Cardiac septum (tissue), 1 donor: Measurements from ENCODE around the gene DIP2C. TPM values are rescaled to one million over a fixed set of nuclear protein-coding genes. Genes with fewer than 3 reads are reported as not detected.
A peak's percentile ranks its signal among the peaks of the same experiment; 100 is the strongest.
"Not testable (repeated sequence)": the region's sequence is repeated elsewhere in the genome, so short reads cannot be mapped to it uniquely, and the experiment has no call there.

Source experiments
- DNase-seq: peaks from one replicate; pipeline ENCODE4 v3.0.0-alpha.2; 2020; ENCODE audit warnings: low spot score
- intact Hi-C: fragments of 100-400 bp; cut with DNase I; formaldehyde crosslinking; loops from one replicate; pipeline ENCODE4 v1.14.0; 2022
- total RNA-seq: library from RNA; stranded (reverse); fragmentation: NEBNext Ultra II Directional; extraction: Animal tissue kit (Norgen Biotek cat#: 25700); gene quantifications from one replicate; pipeline ENCODE4 v1.2.1, GENCODE V29; 2021
- donor health status: DM: no; HTN: no; CAD: no.

Gene DIP2C
- total RNA-seq, 1 donor from 2014 or later, result 28.8 TPM

DNA sequence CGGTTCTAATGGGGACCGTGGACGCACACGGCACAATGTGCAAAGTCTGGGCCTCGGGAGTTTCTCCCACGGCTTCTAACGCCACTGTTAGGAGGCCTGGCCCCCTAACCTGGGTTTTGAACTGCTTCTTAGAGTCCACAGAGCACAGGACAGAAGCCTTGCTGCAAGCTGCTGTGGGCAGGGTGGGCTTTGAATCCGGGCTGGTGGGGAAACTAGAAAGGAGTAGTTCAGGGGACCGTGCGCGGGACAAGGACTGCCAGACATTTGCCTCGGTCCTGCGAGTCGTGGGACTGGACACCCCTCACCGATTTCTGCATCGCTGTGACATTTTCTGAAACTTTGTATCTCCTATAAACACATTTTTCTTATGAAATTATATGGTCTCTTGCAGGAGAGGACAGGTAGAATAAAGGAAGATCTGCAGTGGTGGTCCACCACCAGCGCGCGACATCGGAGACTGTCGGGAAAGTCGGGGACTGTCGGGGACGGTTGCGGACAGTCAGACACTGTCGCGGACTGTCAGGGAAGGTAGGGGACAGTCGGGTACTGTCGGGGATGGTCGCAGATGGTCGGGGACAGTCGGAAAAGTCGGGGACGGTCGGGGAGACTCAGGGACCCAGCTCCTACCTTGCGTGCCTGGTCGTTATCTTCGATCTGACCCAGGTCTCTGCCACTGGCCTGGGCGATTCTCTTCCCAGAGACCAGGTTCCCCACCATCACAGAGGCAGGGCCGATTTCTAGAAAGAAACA lies 332.1 kb downstream of the DIP2C start:
- intact Hi-C loops, result no loop called here
- no peak for DNase-seq

DNA sequence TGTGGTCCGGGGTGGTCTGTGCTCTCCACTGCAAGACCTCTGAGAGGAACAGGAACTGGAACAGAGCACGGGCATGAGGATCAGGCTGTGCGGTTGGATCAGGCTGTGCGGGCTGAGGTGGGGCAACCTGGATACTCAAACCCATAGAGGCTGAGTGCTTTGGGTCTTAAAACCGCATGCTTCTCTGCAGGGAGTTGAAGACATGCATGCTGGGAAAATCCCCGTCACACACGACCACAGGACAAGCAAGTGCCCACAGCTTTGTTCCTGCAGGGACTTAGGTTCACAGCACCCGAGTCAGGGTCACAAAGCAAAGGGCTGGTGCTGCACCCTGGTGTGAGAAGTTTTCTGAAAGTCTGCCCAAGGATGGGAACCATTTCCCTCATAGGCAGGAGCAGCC lies 333.0 kb downstream of the DIP2C start:
- DNase-seq, result peak; percentile 49
- intact Hi-C loops, result no loop called here

DNA sequence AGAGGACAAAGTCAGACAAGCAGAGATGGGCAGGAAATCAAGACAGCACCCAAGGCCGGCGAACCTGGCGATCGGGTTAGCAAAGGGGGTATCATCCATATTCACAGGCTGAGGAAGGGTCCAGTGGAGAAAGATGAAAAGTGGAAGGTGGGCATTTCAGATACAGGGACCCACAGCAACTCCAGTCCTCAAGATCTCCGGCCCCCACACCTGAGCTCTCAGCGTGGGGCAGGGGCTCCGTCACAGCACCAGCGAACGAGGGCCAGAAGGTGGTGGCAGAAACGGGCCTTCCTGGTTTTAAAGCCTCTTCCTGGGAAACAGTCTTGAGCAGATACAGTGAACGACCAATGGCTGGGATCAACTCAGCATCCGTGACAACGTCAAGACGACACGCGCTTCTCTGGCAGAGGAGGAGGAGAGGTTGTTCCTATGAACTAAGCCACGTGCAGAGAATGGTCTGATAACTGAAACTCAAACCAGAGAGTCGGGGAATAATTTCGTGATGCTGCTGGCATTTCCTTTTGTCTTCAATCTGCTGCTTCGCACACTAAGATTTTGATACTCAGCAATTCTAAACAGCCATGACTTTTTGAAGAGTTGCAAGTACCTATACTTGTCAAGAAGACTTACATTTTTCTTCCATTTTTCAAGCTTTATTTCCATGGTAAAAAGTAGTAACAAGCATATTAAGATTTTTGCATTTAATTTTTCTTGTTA lies 334.4 kb downstream of the DIP2C start:
- intact Hi-C loops, result no loop called here

DNA sequence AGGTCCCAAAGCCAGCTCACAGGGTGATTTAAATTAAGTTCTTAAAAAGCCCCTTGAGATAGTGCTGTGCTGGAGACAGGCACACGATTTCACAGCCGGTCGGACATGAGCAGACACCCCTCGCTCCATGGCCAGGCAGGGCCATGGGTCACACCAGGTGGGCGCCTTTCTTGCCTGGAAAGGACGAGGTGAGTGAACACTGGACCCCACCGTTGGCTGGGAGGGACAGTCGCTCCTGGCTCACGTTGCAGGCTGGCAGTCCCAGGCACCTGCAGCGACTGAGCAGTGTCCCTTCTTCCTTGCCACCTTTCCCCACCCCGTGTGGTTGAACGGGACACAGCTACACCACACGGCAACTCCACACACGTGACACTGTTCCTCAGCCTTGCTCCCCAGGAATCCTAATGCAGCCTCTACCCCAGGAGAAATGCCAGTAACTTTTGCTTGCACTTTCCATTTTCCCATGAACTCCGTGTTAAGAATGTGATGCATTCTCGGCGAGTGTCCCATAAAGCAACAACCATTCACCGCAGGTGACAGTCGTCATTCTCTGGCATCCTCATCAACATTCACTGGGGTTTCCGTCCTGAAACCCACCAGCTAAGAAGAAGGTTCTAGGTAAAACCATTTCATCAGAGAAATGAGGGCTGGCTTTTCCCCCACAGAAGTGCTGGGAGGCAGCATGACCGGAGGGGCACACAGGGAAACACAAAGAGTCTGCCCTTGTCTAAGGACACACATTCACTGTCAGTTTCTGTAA lies 336.8 kb downstream of the DIP2C start:
- intact Hi-C loops, result no loop called here
- peak; percentile 29 for DNase-seq

More for the DNA sequence above, 334.4 kb downstream of the DIP2C start:
- DNase-seq, result peak; percentile 35

DNA sequence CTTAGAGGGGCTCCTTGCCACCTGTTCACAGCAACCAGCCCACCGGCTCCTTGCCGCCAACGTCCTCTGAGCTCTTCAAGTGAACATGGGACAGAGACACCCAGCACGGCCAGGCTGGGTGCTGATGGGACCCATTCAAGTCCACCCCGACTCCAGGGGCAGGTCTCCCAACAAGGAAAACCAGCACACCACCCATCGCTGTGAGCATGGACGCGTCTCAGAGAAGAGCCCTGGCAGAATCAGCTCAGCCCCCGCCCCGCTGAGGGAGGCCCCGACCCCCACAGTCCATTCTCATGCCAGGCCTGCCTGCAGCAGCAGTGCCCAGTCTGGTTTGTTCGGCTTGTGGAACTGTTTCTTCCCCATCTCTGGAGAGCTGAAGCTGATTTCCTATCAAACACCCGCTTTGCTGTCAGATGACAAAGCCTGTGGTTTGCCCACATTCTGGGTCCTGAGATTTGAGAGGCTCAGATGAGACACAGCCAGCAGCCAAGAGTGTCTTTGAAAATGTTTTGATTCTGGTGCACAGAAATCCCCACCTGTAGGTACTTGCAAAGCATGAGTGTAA lies 337.6 kb downstream of the DIP2C start:
- DNase-seq, result peak; percentile 60
- intact Hi-C loops, result no loop called here

DNA sequence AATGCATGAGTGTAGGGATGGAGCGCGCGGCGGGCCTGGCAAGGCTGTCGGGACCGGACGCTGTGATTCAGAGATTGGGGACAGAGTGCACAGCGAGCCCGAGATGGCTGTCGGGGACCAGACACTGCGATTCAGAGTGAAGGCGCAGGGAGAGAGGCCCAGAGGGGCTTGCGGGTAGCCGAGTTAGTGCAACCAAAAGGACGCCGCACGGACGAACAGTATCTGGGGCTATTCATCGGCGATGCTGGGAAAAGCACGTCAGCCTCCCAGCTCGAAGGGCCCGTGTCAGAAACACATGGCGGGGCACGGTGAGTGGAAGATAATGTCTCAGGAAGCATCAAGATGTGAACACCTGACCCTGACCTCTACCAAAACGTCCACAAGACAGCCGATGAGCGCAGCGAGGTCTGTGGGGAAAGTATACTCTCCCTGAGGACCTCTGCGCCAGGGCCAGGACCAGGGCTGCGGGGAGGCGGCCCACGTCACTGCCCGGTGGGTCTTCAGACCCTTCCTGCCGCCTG lies 338.4 kb downstream of the DIP2C start:
- intact Hi-C loops, result no loop called here
- DNase-seq, result peak; percentile 46

DNA sequence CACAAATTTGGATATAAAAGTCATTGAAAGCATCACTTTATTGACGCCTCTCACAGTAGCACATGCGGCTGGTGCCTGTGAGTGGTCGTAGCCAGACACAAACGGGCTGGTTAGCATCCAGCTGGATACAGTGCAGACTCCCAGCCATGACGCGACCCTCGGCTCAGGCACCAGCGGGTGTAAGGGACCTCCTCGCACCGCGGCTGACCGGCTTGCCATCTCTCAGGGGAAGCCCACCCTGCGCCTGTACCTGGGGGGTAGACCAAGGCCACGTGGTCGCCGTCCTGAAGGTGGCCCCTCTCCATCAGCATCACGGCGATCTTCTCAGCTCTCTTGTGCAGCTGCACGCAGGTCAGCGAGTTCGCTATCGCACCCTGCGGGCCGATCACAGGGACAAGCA lies 340.4 kb downstream of the DIP2C start:
- intact Hi-C loops, result no loop called here
- DNase-seq, result peak; percentile 66

DNA sequence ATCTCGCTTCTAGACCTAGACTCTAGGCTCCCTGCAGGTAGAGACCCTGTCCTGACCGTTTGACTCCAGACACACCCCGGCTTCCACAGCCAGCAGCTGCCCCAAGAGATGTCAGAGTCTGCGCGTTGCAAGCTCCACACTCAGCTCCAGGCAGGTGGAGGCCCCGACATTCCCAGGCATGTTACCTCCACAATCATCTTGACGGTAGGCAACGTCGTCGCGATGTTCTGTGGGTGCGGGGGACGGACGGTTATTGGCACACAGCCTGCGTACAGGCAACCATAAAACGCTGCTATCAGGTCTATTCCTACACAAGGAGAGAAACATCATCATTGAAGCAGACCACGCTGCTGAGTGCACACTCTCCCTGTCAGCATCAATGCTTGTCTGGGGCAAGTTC lies 341.0 kb downstream of the DIP2C start:
- peak; percentile 69 for DNase-seq
- intact Hi-C loops, result no loop called here

DNA sequence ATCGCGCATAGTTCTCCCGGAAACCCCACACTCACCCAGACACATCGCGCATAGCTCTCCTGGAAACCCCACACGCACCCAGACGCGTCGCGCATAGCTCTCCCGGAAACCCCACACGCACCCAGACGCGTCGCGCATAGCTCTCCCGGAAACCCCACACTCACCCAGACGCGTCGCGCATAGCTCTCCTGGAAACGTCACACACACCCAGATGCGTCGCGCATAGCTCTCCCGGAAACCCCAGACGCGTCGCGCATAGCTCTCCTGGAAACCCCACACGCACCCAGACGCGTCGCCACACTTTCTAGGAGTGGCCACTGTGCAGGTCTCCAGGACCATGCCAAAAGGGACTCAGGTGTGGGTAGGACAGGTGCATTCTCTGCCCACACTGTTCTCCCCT lies 341.7 kb downstream of the DIP2C start:
- DNase-seq, intact Hi-C loops: not testable (repeated sequence)

DNA sequence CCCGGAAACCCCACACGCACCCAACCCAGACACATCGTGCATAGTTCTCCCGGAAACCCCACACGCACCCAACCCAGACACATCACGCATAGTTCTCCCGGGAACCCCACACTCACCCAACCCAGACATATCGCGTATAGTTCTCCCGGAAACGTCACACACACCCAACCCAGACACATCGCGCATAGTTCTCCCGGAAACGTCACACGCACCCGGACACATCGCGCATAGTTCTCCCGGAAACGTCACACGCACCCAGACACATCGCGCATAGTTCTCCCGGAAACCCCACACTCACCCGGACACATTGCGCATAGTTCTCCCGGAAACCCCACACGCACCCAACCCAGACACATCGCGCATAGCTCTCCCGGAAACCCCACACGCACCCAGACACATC lies 342.3 kb downstream of the DIP2C start:
- DNase-seq, intact Hi-C loops: not testable (repeated sequence)

DNA sequence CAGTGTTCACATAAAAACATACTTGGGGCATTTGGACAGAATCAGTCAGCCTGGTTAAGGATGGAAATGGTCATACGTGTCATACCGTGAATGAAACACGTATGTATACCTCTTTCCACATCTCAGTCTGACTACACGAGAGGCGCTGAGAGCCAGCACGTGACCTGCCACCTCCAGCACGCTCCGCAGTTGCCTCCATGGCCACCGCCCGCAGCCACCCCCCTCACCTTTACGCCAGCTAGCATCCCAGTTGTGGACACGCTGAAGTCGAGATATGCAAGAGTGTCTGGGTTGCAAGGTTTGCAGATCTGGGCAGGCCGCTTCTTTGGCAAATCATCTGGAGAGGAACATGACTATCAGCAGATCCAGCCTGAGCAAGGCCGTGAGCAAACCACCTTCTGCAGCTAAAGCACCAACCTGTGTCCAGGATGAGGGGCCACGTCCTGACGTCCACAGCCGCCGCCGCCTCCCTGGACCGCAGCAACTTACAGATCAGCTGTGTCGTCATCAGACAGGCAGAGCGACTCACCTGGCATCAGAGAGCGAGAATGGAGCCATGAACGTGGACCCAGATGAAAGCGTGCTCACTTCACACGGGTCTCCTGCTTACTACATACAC lies 344.8 kb downstream of the DIP2C start:
- DNase-seq, result peak; percentile 46
- intact Hi-C loops, result no loop called here

DNA sequence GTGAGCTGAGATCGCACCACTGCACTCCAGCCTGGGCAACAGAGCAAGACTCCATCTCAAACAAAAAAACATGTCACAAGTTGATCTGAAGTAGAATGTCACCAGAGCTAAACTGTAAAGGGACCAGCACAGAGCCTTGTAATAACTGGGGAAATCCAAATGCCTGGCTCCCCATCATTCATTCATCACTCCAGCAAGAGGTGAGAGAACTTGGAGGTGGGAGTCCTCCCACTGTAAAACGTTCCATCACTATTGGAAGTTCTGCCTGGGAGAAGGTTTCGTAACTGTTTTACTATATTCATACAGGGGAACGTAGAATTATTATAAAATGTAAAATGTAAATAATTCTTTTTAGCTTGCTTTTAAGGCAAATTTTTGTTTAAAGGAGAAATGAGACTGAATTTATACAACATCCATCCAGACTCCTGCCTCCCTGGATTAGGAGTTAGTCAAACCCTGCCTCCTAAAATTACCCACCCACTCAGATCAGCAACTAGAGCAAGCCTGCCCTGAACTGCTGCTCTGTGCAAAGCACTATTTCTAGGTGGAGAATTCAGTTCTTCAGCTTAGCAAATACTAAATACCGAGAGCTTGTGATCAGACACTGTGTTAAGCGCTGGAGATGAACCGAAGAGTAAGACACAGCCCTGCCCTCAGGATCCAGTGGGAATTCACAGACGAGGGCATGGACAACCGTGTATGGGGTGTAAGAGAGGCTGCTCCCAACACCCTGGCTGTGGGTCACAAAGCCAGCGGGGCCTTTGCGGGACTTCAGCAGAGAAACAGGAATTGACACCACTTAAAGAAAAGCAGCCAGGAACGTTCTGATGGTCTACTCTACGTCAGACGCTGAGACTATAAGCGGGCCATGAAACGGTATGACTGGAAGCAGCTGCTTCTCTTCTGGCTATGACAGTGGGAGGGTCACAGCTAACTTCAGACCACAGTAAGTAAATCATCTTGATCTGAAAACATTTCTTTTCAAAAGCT lies 345.9 kb downstream of the DIP2C start:
- peak; percentile 51 for DNase-seq
- intact Hi-C loops, result no loop called here

DNA sequence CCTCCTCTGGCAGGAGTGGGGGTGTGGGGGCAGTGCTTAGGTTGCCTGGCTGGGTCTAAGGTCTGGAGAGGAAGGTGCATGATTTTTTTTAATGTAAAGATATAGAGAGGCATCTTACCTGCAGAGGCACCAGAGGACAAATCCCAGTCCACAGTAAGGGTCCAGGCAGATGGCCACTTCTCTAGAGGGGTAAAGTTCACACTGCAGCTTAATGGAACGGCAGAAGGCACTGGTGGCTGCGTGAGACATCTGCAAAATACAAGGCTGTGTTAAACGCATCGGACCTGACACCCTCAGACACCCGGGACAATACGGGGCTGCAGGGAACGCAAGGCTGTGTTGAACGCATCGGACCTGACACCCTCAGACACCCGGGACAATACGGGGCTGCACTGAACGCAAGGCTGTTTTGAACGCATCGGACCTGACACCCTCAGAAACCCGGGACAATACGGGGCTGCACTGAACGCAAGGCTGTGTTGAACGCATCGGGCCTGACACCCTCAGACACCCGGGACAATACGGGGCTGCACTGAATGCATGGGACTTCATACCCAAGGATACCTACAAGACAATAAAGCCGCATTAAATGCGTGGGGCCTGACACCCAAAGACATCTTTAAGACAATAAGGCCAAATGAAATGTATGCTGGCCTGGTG lies 348.3 kb downstream of the DIP2C start:
- intact Hi-C loops, result no loop called here
- peak; percentile 72 for DNase-seq

DNA sequence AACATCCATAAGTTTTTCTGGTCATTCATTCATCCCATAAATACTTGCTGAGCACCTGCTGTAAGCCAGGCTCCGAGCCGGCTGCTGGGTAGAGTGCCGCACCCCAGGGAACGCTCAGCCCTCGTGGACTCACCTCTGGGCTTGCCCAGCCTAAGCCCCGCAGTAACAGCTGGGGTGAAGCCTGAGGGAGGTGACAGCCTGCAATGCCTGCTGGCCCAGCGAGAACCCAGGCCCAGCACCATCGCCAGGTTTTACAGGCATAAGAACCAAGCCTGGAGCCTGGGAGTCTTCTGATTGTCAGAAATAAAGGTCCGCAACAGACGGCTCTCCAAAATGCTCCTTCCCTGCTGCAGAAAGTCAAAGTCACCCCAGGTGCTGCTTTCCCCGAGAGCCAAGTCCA lies 348.8 kb downstream of the DIP2C start:
- DNase-seq, result peak; percentile 35
- intact Hi-C loops, result no loop called here

DNA sequence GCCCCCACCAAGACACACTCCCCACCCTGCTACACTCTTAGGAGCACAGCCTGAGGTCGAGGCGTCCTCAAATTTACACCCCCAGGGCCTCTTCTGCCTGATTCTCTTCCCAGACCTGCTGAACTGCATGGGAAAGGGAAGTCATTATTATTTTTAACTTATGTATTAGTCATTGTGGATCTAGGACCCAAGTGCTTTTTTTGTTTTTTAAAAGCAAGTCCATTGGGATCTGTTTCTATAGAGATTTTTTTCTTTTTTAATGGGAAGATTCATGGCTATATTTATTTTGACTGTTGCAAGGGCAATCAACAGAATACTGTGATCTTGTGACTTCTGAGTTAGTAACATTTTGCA lies 350.5 kb downstream of the DIP2C start:
- intact Hi-C loops, result no loop called here
- DNase-seq, result no peak

DNA sequence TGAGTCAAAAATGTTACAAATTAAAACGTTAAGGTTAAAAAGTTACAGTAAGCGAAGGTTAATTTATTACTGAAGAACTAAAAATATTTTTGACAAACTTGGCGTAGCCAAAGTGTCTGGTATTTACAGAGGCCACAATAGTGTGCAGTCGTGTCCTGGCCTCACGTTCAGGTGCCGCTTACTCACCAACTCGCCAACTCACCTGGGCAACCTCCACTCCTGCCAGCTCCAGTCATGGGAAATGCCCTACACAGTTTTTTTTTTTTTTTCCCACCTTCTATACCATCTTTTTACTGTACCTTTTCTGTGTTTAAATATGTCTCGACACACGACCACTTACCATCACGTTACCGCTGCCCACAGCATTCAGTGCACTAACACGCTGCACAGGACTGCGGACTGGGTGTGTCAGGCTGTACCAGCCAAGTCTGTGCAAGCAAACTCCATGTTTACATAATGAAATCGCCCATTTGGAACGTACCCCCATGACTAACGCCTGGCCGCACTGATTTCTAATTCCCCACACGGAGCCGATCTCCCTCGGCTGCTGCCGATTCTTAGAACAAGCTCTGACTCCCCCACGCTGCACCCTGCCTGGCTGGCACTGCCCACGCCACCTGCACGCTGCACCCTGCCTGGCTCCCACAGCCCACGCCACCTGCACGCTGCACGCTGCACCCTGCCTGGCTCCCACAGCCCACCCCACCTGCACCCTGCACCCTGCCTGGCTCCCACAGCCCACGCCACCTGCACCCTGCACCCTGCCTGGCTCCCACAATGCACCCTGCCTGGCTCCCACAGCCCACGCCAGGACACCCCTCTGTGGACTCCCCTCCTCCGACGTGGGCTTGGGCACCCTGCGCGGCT lies 351.1 kb downstream of the DIP2C start:
- DNase-seq, result peak; percentile 62
- intact Hi-C loops, result no loop called here

DNA sequence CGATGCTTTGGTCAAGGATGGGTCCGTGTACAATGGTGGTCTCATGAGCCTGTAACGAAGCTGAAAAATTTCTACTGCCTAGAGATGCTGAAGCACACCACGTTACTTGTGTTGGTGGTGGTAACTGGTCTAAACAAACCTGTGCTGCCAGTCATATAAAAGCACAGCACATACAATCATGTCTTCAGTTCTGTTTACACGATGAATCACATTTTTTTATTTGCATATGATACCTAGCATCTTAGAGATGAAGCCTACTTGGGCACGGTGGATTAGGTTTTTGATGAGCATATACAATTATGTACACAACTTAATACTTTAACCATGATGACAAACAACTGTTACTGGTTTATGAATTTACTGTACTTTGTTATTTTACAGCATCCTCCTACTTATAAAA lies 353.2 kb downstream of the DIP2C start:
- intact Hi-C loops, result no loop called here
- no peak for DNase-seq
